GM12878 (cell line): ENCODE measurements around the gene GSAP. TPM values are rescaled to one million over a fixed set of nuclear protein-coding genes. Genes with fewer than 3 reads are reported as not detected.

Experiments
- ATAC-seq: fragments of 200-7000 bp; cut with Tn5 transposase; 3 replicates; pipeline ENCODE4 v1.9.1; 2020; ENCODE audit warnings: mild to moderate bottlenecking, moderate library complexity
- BruUV-seq: library from RNA; stranded (reverse); fragments of 400-500 nt; replicated peaks from 2 replicates; lab custom pipeline; 2021; lab: Mats Ljungman, UMichigan
- CTCF ChIA-PET: fragments of 300-600 bp; sonication (Branson Sonifier 250); formaldehyde crosslinking; extraction: SDS; loops from one replicate; lab custom pipeline; 2021; ENCODE audit warnings: inconsistent platforms; lab: Yijun Ruan, JAX
- POLR2A ChIA-PET: fragments of 350-600 bp; formaldehyde crosslinking; extraction: SDS; loops from one replicate; lab custom pipeline; 2021; ENCODE audit warnings: inconsistent platforms; lab: Charles Lee
- RAD21 ChIA-PET: fragments of 300-600 bp; sonication (Branson Sonifier 250); formaldehyde crosslinking; loops from one replicate; lab custom pipeline; 2023; ENCODE audit warnings: antibody characterized with exemption; ENCODE audit not compliant: unreplicated experiment; lab: Charles Lee
- SMC1A ChIA-PET: fragments of 300-600 bp; sonication (Branson Sonifier 250); formaldehyde crosslinking; loops from one replicate; lab custom pipeline; 2023; ENCODE audit not compliant: unreplicated experiment, uncharacterized antibody; lab: Charles Lee
- DNase-seq: peaks from one replicate; pipeline ENCODE4 v3.0.0-alpha.2; 2011; ENCODE audit warnings: low read depth, low spot score
- FAIRE-seq: peaks from 3 replicates; lab custom pipeline; 2011; peaks lifted over from hg19 to GRCh38; lab: Jason Lieb, UNC
- H2AFZ ChIP-seq: 2 replicates; pipeline ENCODE4 v1.6.0; 2011; ENCODE audit warnings: low read depth, low read length, control low read depth; ENCODE audit not compliant: control insufficient read depth
- H3K27ac ChIP-seq: 2 replicates; pipeline ENCODE4 v1.5.1; 2011; ENCODE audit warnings: control low read depth; ENCODE audit not compliant: control insufficient read depth, insufficient read depth
- H3K27me3 ChIP-seq, 2 experiments: replicated peaks in 1 of 2; 2 replicates each; pipeline versions ENCODE4 v1.6.0 to v1.6.1; 2011; ENCODE audit warnings: low read length in 1 of 2; ENCODE audit not compliant: control insufficient read depth in 2 of 2, insufficient read depth in 2 of 2
- H3K36me3 ChIP-seq, 2 experiments: 2 replicates each; pipeline ENCODE4 v1.5.1; 2011; ENCODE audit warnings: low read length in 1 of 2; ENCODE audit not compliant: control insufficient read depth in 2 of 2, insufficient read depth in 2 of 2
- H3K4me1 ChIP-seq: 2 replicates; pipeline ENCODE4 v1.6.1; 2011; ENCODE audit warnings: mild to moderate bottlenecking, low read length, moderate library complexity, mixed read lengths; ENCODE audit not compliant: control insufficient read depth, insufficient read depth
- H3K4me2 ChIP-seq: 2 replicates; pipeline ENCODE4 v1.6.0; 2011; ENCODE audit warnings: control low read depth; ENCODE audit not compliant: control insufficient read depth, insufficient read depth
- H3K4me3 ChIP-seq: fragments of 200-600 bp; sonication (generic); 2 replicates; pipeline ENCODE4 v1.5.1; 2016
- H3K79me2 ChIP-seq: 2 replicates; pipeline ENCODE4 v1.6.0; 2011; ENCODE audit warnings: low read length; ENCODE audit not compliant: control insufficient read depth, insufficient read depth
- H3K9ac ChIP-seq: 2 replicates; pipeline ENCODE4 v1.8.0; 2011; ENCODE audit warnings: low read length, control low read depth, mixed read lengths; ENCODE audit not compliant: control insufficient read depth, insufficient read depth
- H3K9me3 ChIP-seq: replicated peaks from 3 replicates; pipeline ENCODE4 v1.5.1; 2011; ENCODE audit warnings: mild to moderate bottlenecking, low read length; ENCODE audit not compliant: control insufficient read depth, insufficient read depth
- H4K20me1 ChIP-seq: 2 replicates; pipeline ENCODE4 v1.6.0; 2011; ENCODE audit not compliant: control insufficient read depth, insufficient read depth
- ATF7 ChIP-seq: fragments of 450-650 bp; IDR thresholded peaks from 2 replicates; pipeline ENCODE4 v1.6.1; 2016; ENCODE audit warnings: low read depth, mild to moderate bottlenecking
- BHLHE40 ChIP-seq, 2 experiments: fragments of 450-650 bp in 1 of 2; IDR thresholded peaks; 2 replicates each; pipeline ENCODE4 v1.6.1; 2011 to 2017; ENCODE audit warnings: low read depth in 2 of 2, borderline replicate concordance in 1 of 2, improper control_type of control experiment in 1 of 2, low read length in 1 of 2, mild to moderate bottlenecking in 1 of 2
- BRCA1 ChIP-seq: IDR thresholded peaks from 2 replicates; pipeline ENCODE4 v1.6.1; 2011; ENCODE audit warnings: low read depth, low read length, improper control_type of control experiment
- CBFB ChIP-seq: IDR thresholded peaks from 2 replicates; pipeline ENCODE4 v1.6.1; 2016; ENCODE audit warnings: antibody characterized with exemption, low read depth
- CTCF ChIP-seq, 3 experiments: IDR thresholded peaks in 2 of 3; conservative IDR thresholded peaks in 1 of 3; 2 replicates each; pipeline ENCODE4 v1.5.1; 2011; ENCODE audit warnings: low read depth in 3 of 3, low read length in 3 of 3, mild to moderate bottlenecking in 3 of 3, control low read depth in 2 of 3, moderate library complexity in 2 of 3, inconsistent platforms in 1 of 3, mixed read lengths in 1 of 3; ENCODE audit not compliant: control insufficient read depth in 2 of 3, insufficient read depth in 1 of 3; ENCODE audit errors: extremely low read depth in 1 of 3
- MTA2 ChIP-seq: fragments of 450-650 bp; IDR thresholded peaks from 2 replicates; pipeline ENCODE4 v1.6.1; 2016; ENCODE audit warnings: low read depth, mild to moderate bottlenecking, moderate library complexity
- RUNX3 ChIP-seq: IDR thresholded peaks from 2 replicates; pipeline ENCODE4 v1.6.1; 2012; ENCODE audit warnings: low read length, inconsistent platforms
- TBL1XR1 ChIP-seq: IDR thresholded peaks from 2 replicates; pipeline ENCODE4 v1.6.1; 2012; ENCODE audit warnings: low read depth, low read length, improper control_type of control experiment
- TCF12 ChIP-seq: IDR thresholded peaks from 2 replicates; pipeline ENCODE4 v1.6.1; 2011; ENCODE audit warnings: low read depth, mild to moderate bottlenecking, low read length
- TCF7 ChIP-seq: IDR thresholded peaks from 2 replicates; pipeline ENCODE4 v1.6.1; 2014; ENCODE audit warnings: antibody characterized with exemption, borderline replicate concordance
- ZNF384 ChIP-seq: IDR thresholded peaks from 2 replicates; pipeline ENCODE4 v1.6.1; 2012; ENCODE audit warnings: low read depth, mild to moderate bottlenecking, low read length, improper control_type of control experiment, borderline replicate concordance
- WGBS: methylation state at CpG from one replicate; pipeline ENCODE4 v1.1.6; 2016; ENCODE audit warnings: low lambda C conversion rate; ENCODE audit not compliant: insufficient replicate concordance, insufficient coverage; ENCODE audit errors: missing lambda C conversion rate; 5-methylcytosine and 5-hydroxymethylcytosine counted together
- in situ Hi-C: fragments of 300-500 bp; cut with MboI; formaldehyde crosslinking; loops from 9 replicates; pipeline ENCODE4 v1.14.3; 2018; ENCODE audit warnings: mixed read lengths
- intact Hi-C: fragments of 100-400 bp; cut with micrococcal nuclease; formaldehyde crosslinking; loops from one replicate; pipeline ENCODE4 v1.14.2; 2022; ENCODE audit not compliant: unreplicated experiment
- polyA plus RNA-seq, 11 experiments: library from polyadenylated mRNA; depleted of rRNA in 4 of 11; unstranded in 6 of 11; stranded (reverse) in 5 of 11; fragments of >200 nt; fragmentation: Nextera tagmentation in 4 of 11; fragmentation: Illumina TruSeq in 1 of 11; extraction: Ambion mirVana in 4 of 11; extraction: Trizol in 1 of 11; gene quantifications; 1 replicate in 1 of 11; 2 replicates in 10 of 11; pipeline versions ENCODE4 v1.2.1 to v1.2.3, GENCODE V29; 2011 to 2016; ENCODE audit warnings: inconsistent platforms in 2 of 11, missing spikeins in 2 of 11, low read depth in 1 of 11
- total RNA-seq, 4 experiments: library from RNA; depleted of rRNA in 3 of 4; stranded (reverse); fragments of >200 nt in 3 of 4; fragmentation: Illumina TruSeq in 1 of 4; extraction: Trizol in 1 of 4; gene quantifications; 2 replicates each; pipeline versions ENCODE4 v1.2.1 to v1.2.3, GENCODE V29; 2013 to 2021

The GSAP gene
- total and polyA plus RNA-seq, 10 of the 15 experiments (the other 5 are each of a cell fraction or from before 2014, with no cell fraction given) = 6.6 to 38.1 (median 21.8) TPM

- H3K9me3 ChIP-seq = no peaks in the 10 kb centered on the region
- 0% methylated on average over 2 of the region's 2 CpGs for WGBS
- ATAC-seq = no peak
- ChIA-PET CTCF (interaction anchor here (0.6 to 2.8 kb wide), 6 partner anchors 22 to 405 kb away, joined by 3 to 9 read pairs (median 4); no protein-coding TSS in a partner anchor), SMC1A (interaction anchor here (0.7 to 3.1 kb wide), 14 partner anchors 10 to 268 kb away, joined by 3 to 13 read pairs (median 4); partner anchors contain the start of gene FGL2), RAD21 (interaction anchor here (0.6 to 2.5 kb wide), 8 partner anchors 14 to 232 kb away, joined by 3 to 13 read pairs (median 4); partner anchors contain the start of gene CCDC146), POLR2A (interaction anchor here (0.7 to 1.3 kb wide), 4 partner anchors 55 to 194 kb away, joined by 3 to 4 read pairs (median 3); partner anchors contain the start of gene GSAP)
- H3K36me3 ChIP-seq = peaks cover 0 to 3% of the 10 kb centered on the region in 2 experiments; a peak in 1 of 4 replicates
- FAIRE-seq = no peak
- H3K27ac ChIP-seq = no peak overlapping the region
- H3K4me1 ChIP-seq = peaks cover 23% of the 10 kb centered on the region
- no peak for DNase-seq
- in situ Hi-C loops = no loop called here
- no peaks in the 10 kb centered on the region for H3K79me2 ChIP-seq
- intact Hi-C loops = loop anchor here (5.0 kb wide), 1 partner anchor 183 kb away; the partner anchor contains the start of gene PTPN12
- no peak overlapping the region for H2AFZ ChIP-seq
- BruUV-seq = no TSS peak
- H3K27me3 ChIP-seq = no peaks in the 10 kb centered on the region
- H3K9ac ChIP-seq = no peak overlapping the region
- no peak overlapping the region for H3K4me3 ChIP-seq
- TF ChIP-seq TCF7 (peak; percentile 79; the same call in 1 of the 2 replicates), BRCA1 (no peak), ZNF384 (peak; percentile 69; the same call in 1 of the 2 replicates), ATF7 (no peak), CTCF (IDR thresholded peaks at IDR 0.05 in 2 of 3, conservative IDR thresholded peaks at IDR 0.05 in 1 of 3; ENCODE audit: control insufficient read depth in 2 of 3, extremely low read depth in 1 of 3, insufficient read depth in 1 of 3, low read depth in 3 of 3, low read length in 3 of 3) (no peak), CBFB (no peak), MTA2 (peak; percentile 71), TCF12 (no peak), RUNX3 (peak; percentile 50; the same call in 1 of the 2 replicates), BHLHE40 (IDR thresholded peaks at IDR 0.05; ENCODE audit: borderline replicate concordance in 1 of 2, low read depth in 2 of 2, low read length in 1 of 2) (peak; percentile 69 to 70; a peak in 3 of 4 replicates), TBL1XR1 (no peak)
- H3K4me2 ChIP-seq = no peak overlapping the region
- no peaks in the 10 kb centered on the region for H4K20me1 ChIP-seq
These were observed 61.7 kb downstream of the GSAP start for GRCh38 chr7:77354484-77354883.
